ENCODE measurements around the gene USP40.

Gene USP40

GRCh38 chr2:233455491-233455890, 111.1 kb downstream of the USP40 start:
- no peak for DNase-seq

DNA sequence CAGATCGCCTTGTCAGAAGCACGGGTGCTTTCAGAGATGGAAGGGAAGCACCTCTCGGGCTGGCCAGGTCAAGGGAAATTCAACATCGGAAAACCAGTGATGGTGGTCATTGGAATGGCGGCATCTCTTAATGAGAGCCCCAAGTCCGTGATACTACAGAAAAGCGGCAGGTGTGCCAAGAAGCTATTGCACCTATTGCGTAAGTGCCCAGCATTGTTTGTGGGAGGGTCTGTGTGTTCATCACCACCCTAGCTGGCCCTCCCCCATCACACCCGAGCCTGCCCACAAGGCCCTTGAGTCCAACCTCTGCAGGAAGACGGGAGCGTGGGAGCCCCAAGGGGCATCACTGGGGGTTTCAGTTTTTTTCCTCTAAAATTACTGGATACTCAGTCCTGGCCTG, 111.6 kb downstream of the USP40 start:
- no peak for DNase-seq

- no peak for DNase-seq
Observed at GRCh38 chr2:233453916-233454315, 112.7 kb downstream of the USP40 start.

DNA sequence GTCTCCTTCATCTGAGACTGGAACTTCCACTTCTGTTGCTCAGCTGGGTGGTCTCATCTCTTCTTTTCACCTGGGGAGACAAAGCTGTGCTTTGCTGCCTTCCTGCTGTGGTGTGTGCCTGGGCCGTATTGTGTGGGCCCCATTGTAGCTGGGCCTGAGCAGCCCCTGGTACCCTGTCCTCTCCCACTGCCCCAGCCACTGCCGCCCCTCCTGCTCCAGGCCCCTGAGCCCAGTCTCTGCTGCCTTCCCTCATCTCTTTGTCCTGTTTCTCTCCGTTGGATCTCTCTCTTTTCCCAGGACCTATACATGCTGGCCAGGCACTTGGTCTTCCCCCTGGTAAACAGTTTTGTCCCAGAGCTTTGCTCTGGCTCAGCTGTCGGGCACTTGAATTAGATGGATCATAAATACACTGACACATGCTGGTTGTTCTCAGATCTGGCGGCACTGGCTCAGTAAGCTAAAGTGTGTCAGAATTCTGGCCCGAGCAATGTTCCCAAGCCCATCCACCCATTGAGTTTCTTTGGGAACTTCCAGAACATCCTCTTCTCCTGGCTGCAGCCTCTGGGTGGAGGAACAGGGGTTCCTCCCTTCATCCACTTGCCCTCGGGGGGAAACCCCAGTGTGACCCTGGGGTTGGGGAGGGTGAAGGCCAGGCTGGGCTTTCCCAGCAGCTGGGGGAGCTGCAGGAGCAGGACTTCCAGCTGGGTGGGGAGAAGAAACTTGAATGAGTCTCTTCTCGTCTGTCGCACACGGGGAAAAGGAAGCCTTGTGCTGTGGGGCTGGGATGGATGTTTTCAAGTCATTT, 113.3 kb downstream of the USP40 start:
- no peak for DNase-seq

GRCh38 chr2:233451950-233452349, 114.6 kb downstream of the USP40 start:
- no peak for DNase-seq

DNA sequence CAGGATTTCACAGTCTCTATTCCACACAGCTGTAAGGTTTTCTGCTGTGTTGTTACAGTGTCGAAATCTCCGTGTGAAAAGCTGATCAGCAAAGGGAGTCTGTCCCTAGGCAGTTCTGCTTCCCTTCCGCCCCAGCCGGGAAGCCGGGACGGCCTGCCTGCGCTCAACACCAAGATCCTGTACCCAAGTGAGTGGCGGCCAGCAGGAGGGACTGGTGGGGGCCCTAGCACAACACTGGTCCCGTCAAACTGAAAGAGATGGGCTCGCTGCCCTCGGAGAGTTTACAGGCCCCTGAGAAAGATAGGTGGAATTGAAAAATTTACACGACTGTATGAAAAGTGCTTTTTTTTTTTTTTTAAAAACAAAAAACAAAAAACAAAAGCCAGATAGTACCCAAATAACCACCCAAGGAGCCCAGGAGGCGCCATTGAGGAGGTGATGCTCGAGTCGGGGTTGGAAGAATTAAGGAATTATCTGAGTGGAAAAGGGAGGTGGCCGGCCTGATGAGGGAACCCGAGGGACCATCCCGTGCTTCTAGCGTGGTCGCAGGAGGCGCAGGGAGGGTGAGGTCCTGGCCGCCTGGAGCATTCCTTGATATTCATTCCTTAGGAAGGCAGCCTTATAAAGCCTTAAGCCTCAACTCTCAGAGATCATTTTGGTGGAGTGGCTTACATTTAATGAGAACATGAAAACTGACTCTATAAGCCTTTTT, 115.6 kb downstream of the USP40 start:
- no peak for DNase-seq

DNA sequence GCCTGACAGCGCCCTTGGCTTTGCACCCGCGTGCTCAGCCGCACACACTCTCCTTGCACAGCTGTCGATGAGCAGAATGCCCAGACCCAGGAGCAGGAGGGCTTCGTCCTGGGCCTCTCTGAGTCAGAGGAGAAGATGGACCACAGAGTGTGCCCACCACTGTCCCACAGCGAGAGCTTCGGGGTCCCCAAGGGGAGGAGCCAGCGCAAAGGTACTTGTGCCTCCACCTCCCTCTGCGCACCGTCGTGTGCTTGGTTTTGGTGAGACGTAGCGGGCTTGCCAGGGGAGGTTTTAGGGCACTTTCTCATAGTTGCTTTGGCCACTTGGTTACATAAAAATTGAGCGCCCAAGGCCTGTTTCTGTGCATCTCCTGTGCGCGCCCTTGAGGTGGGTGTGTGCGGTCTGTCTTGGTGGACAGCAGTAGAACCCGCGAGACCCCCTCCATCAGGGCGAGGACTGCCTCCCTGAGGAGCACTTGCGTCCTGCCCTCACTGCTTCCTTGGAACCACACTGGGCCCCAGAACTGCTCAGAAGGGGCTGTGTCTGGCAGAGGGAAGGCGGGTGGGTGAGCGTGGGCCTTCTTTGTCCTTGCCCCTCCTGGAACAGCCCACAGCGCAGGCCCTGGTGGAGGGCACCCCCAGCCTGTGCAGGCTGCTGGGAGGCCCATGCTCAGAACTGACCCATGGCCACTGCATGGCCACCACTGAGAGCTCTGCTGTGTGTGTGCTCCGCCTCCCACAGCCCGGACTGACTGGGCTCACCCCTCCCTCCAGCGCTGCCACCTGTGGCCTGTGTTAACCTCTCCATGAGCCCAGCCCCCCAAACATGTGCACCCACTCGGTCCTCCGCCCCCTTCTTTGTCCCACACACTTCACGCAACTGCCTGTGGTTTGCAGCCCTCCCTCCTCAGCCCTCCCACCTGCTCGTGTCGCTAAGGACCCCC, 116.4 kb downstream of the USP40 start:
- no peak for DNase-seq

DNA sequence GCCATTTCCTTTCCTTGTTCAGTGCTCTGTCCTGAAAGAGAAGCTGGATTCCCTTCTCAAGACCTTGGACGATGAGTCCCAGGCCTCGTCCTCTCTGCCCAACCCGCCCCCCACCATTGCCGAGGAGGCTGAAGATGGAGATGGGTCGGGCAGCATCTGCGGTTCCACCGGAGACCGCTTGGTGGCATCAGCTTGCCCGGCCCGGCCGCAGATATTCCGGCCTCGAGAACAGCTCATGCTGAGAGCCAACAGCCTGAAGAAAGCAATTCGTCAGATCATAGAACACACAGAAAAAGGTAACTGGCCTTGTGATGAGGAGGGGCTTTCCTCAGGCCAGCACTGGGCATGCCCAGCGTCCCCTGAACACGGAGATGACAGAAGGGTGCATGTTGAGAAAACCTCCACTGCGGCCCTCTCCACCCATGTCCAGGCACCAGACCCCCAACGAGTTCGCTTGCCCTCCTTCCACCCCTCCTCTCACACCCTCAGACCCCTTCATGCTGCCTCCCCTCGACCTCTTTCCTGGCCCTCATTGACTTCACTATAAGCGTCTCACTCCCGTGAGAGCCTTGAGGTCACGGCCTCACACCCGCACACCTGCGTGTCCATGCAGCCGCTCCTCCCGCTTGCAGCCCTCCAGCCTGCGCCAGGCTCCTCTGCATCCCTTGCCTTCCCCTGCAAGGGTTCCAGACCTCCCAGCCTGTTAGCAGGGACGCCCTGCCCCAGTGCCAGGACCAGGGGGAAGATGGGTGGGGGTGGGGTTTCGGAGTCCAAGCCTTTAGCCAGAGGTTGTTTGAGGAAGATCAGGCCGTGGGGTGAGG, 117.3 kb downstream of the USP40 start:
- no peak for DNase-seq

DNA sequence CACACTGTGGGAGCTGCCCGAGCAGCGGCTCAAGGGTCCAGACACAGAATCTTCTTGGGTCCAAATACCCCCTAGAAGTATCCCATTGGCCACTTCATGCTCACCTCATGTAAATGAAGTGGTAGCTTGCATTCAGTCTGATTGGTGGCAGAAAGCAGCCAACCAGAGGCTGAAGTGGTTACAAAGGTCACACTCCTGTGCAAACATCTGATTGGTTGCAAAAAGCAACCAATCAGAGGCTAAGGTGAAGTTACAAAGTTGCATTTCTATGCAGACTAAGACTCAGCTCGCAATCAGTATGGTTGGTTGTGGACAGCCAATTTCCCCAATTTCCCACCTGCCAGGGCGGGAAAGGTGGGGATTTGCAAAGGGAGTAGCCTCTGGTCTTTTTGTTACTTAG, 118.0 kb downstream of the USP40 start:
- no peak for DNase-seq

DNA sequence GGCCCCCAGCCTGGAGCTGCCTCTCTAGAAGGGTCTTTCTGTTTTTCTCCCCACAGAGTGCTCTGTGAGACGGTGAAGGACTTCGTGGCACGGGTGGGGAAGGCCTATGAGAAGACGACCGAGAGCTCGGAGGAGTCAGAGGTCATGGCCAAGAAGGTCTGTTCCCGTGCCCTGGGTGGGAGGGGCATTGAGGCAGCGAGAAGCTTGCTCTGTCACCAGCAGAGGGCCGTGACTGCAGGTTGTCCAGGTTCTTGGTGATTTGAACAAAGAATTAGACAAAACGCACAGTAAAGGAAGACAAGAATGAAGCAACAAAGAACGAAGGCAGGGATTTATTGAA, 118.4 kb downstream of the USP40 start:
- DNase-seq: no peak

GRCh38 chr2:233447506-233448219, 118.9 kb downstream of the USP40 start:
- no peak for DNase-seq

DNA sequence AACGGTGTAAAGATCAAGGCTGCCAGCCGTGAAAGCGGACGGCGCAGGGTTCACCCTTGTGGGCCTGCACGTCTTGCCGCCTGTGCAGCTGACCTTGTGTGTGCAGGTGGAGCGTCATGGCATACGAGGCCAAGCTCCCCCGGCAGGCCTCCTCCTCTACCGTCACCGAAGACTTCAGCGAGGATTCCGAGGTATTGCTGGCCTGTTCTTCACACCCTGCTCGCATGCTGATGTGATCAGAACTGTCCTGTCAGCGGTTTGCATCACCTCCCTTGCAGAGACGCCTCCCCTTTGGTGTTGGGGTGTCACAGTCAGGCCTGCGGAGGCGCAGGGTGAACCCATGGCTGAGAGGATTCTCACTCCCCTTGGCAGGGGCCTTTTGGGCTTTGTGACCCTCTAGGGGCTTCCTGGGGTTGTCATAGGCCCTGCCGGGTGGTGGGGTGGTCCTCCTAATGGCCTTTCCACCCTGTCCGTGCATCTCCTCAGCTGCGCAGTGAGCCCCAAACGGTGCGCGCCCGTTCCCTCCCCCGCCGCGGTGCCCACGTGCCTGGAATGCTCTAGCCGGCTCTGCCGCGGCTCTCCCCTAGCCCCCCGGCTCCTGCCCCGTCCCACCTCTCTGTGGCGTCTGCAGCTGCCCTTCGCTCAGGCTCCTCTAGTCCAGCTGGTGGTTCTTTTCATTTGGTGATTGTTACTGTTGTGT, 119.8 kb downstream of the USP40 start:
- DNase-seq: no peak

- DNase-seq: no peak
Observed at GRCh38 chr2:233446121-233446520, 120.5 kb downstream of the USP40 start.

DNA sequence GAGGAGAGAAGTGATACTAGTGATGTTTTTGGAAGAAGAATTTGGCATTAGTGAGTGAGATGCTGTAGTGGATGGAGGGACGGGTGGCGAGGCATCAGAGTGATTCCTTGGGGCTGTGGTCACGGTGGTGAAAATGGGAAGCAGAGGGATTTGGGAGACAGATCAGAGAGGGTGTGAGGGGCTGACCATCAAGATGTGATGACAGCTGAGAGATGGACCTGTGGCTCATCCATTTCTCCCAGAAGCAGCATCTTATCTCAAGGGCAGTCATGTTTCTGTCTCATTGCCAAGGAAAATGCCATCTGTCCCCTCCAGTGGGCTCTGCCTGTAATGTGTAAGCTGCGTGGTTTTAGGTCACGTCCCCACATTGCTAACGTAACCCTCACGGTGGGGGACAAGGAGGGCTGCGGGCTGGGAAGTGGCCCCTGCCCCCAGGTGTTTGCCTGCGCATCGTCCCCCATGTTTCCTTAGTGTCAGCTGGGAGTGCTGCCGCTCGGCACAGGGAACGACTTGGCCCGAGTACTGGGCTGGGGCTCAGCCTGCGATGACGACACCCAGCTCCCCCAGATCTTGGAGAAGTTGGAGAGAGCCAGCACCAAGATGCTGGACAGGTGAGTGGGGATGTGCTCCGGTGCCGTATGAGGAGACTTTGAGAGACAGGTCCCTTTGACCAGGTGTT, 121.3 kb downstream of the USP40 start:
- DNase-seq: no peak

- no peak for DNase-seq
Observed at GRCh38 chr2:233444501-233444900, 122.1 kb downstream of the USP40 start.

DNA sequence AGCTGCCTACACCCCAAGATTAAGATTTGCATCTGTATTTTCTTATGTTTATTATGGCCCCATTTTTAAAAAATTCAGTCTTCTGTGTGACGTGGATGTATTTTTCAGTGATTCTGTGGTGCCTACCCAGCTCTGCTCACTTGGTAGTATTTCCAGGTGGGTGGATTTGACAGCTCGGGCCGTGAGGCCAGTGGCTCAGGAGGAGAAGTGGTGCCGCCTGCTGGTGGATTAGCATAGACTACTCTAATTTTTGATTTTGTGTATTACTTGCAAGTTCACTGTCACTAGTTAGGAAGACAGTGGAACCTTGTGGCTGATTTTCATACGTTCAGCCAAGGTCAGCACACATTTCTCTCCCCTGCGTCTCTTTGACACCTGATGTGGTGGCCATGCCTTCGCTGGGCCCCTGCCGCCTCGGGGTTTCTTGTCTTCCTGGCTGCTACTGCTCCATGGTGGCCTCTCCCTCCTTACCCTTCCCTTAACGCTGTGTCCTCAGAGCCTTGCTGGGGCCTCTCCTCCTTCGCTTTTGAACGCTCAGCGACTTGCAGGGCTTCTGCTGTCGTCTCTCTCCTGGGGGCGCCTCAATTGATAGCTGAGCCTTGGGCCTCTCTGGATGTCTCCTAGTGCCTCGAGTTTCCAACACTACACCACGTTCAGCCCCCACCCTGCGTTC, 122.9 kb downstream of the USP40 start:
- no peak for DNase-seq

- DNase-seq: no peak
Observed at GRCh38 chr2:233442028-233442310, 124.6 kb downstream of the USP40 start.

DNA sequence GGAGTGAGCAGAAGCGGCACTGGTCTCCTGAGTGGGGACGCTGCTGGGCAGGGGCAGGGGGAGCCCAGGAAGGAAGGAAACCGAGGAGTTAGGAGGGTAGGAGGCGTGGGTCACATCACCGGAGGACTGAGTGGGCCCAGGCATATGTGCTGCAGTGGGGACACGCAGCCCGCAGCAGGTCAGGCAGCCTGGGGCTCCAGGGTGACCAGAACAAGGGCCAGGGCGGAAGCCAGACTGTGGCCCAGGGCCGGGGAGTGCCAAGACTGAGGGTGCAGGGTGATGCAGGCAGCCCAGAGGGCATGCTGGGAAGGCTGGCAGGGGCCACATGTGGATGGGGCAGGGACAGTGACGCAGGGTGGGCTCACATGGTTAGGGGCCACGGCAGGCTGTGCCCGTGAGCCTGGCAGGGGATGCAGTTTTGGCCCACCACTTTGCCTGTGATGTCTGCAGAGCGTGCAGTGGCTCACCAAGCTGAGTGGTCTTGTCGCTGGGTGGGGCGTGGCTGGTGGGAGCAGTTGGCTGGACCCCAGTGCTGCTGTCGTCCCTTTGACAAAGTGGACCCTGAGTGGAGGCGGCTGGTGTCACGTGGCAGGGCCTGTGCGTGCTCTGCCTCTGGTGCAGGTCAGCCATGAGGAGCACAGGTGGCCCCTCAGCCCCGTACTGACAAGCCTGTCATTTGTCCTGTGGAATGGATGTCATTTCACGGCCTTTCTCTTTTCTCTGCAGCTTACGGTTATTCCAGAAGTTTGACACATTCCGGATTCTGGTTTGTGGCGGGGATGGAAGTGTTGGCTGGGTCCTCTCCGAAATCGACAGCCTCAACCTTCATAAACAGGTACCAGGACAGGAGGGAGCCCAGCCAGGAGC, 125.2 kb downstream of the USP40 start:
- no peak for DNase-seq

DNA sequence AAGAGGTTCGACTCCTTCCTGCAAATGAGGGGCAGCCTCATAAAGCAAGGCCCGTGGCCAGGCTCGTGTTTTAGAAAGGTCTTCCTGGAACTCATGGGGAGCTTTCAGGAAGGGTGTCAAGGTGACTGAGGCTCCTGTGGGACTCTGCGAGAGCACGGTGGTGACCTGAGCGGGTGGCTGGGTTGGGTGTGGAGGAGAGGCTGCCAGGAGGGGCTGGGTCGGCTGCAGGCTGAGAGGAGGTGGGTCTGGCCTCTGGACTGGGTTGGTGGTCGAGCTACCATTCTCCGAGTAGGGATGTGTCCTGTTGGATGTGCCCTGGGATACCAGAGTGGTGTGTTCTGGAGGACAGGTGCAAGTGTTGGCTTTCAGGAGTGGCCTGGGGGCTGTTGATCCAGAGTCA, 125.9 kb downstream of the USP40 start:
- DNase-seq: no peak
